A204.1 (cell line): ENCODE results near the gene TRAF6.
"Not testable (repeated sequence)": the region's sequence is repeated elsewhere in the genome, so short reads cannot be mapped to it uniquely, and the experiment has no call there.

ENCODE experiments used
- FAIRE-seq: peaks from 2 replicates; lab custom pipeline; 2012; peaks lifted over from hg19 to GRCh38; lab: Jason Lieb, UNC

TRAF6 gene, protein sequence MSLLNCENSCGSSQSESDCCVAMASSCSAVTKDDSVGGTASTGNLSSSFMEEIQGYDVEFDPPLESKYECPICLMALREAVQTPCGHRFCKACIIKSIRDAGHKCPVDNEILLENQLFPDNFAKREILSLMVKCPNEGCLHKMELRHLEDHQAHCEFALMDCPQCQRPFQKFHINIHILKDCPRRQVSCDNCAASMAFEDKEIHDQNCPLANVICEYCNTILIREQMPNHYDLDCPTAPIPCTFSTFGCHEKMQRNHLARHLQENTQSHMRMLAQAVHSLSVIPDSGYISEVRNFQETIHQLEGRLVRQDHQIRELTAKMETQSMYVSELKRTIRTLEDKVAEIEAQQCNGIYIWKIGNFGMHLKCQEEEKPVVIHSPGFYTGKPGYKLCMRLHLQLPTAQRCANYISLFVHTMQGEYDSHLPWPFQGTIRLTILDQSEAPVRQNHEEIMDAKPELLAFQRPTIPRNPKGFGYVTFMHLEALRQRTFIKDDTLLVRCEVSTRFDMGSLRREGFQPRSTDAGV

DNA sequence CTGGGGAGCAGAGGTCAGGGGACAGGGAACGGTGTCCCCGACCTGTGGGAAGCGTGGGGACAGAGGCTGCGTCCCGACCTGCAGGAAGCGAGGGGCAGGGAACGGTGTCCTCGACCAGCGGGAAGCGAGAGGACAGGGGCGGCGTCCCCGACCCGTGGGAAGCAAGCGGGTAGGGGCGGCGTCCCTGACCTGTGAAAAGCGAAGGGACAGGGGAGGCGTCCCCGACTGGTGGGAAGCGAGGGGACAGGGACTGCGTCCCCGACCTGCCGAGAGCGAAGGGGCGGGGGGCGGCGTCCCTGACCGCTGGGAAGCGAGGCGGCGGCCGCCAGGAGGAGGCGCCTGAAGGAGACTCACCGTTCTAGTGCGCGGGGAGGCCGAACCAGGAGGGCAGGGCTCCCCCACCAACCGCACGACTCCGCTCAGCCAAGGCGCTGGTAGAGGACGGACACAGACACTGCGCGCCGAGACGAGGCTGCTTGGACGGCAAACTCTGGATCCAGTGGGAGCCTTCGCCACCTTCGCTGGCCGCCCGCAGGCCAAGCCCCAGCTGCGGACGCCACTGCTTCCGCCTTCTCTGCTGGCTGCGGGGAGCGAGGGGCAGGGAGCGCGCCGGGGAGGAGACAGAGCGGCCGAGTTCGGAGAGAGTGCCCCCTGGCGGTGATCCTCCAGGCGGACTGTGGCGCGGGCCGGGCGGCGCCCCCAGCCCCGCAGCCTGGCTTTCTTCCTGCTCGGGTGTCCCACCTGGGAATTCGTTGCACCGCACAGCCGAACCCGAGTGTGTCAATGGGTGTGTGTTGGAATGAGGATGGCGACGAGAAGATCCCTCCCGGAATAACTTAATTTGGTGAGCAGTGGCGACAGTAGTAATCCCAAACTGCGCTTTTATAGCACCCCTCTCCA, at the start of gene TRAF6:
TRAF6 (minus strand) TSS at position 579 of the 900 bp plus-strand sequence. CDS start 8,757 bp downstream, outside the sequence.
- no peak for FAIRE-seq

DNA sequence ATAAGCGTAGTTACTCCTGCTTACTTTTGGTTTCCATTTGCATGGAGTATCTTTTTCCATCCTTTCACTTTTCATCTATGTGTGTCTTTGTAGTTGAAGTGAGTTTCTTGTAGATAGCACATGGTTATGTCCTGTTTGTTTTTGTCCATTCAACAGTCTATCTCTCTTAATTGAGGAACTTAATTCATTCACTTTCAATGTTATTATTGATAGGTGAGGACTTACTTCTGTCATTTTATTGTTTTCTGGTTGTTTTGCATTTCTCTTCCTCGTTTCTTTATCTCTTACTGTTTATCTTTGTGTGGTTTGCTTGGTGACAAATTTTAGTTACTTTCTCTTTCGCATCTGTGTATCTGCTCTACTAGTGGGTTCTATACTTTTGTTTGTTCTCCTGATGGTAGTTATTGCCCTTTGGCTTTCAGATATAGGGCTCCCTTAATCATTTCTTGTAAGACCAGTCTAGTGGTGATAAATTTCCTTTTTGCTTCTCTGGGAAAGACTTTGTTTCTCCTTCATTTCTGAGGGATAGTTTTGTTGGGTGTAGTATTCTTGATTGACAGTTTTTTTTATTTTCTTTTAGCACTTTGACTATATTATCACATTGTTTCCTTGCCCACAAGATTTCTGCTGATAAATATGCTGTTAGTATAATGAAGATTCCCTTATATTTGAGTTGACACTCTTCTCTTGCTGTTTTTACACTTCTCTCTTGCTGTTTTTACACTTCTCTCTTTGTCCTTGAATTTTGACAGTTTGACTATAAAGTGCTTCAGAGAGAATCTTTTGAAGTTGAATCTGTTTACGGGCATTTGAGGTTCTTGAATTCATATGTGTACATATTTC, 48.7 kb upstream of the TRAF6 start:
- FAIRE-seq = no peak

DNA sequence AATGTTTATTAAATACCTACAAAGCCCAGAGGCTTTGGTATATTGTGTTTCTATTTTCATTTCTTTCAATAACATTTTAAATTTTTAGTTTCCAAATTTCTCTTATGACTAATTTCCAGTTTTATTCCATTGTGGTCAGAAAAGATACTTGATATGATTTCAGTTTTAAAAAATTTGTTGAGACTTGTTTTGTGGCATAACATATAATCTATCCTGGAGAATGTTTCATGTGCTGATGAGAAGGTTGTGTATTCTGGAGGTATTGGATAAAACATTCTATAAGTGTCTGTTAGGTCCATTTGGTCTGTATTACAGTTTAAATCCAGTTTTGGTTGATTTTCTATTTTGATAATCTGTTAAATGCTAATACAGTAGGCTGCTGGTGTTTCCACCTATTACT, 47.9 kb upstream of the TRAF6 start:
- FAIRE-seq = no peak

DNA sequence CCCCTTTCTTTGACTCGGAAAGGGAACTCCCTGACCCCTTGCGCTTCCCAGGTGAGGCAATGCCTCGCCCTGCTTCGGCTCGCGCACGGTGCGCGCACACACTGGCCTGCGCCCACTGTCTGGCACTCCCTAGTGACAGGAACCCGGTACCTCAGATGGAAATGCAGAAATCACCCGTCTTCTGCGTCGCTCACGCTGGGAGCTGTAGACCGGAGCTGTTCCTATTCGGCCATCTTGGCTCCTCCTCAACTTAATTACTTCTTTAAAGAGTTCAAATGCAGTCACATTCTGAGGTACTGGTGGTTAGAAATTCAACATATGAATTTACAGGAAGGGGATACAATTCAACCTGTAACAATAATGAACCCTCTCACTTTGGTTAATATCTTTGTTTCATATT, 47.3 kb upstream of the TRAF6 start:
- FAIRE-seq = not testable (repeated sequence)

DNA sequence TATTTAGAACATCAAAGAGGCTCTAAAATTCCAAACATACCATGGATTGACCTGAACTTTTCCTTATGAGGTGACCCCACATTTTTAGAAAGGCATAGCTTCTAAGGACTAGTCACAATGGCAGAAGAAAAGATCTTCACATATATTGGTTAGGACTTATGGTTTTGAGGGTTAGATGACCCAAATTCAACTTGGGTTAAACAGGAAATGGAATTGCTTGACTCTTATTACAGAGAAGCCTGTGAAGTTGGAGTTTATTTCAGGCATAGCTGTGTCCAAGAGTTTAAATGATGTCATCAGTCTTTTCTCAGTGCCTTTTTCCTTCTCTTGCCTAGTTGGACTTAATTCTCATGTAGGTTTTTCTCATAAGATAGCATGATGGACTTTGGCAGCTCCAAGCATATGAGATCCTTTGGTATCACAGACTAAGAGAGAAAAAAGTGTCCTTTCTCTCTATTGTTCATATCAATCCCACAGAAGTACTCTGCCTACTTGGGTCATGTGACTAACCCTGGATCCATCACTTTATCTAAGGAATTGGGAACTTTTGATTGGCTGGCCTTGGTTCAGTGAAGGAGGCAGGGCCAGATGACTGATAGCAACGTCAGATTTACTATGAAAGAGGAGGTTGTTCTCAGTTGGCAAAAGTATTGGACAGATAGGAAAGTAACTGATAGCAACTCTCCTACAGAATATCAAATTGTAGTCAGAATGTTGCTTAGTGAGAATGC, 40.5 kb upstream of the TRAF6 start:
- no peak for FAIRE-seq

DNA sequence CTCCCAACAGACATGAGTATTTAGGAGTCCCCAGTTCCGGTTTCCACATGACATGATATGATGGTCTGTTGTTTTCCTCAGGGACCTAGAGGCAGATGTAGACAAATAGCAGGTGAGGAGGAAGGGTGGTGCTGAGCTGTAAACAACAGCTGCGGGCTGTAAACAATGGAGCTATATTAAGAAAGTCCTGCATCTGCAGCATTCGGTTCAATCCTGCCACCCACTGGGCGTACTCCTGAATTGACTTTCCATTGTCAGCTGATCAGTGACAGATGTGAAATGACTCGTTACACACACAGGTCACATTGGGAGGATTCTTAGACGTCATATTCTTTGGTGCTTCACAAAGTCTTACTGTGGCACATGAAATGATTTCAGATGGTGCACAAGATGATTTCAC, 30.9 kb upstream of the TRAF6 start:
- no peak for FAIRE-seq

DNA sequence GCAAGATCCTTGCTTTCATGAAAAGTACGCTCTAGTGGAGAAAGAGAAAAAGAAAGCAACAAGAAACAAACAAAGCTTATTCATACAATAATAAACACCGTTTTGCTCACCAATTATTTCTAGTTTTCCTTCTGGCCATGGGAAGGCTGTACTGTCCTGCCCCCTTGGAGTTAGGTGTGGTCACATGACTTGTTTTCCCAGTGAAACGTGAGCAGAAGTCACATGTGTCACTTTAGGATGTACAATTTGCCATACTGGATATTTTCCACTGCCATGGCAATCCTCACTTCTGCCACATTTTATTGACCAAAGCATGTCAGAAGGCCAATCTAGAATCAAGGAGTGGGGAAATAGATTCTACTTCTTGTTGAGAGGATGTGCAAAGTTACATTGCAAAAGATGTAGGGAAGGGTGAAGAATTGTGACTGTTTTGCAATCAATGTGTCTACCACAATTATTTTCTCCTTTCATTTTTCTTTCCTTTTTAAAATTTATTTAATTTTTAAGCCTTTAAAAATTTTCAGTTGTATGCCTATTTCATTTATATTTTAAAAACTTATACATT, 24.3 kb upstream of the TRAF6 start:
- no peak for FAIRE-seq

DNA sequence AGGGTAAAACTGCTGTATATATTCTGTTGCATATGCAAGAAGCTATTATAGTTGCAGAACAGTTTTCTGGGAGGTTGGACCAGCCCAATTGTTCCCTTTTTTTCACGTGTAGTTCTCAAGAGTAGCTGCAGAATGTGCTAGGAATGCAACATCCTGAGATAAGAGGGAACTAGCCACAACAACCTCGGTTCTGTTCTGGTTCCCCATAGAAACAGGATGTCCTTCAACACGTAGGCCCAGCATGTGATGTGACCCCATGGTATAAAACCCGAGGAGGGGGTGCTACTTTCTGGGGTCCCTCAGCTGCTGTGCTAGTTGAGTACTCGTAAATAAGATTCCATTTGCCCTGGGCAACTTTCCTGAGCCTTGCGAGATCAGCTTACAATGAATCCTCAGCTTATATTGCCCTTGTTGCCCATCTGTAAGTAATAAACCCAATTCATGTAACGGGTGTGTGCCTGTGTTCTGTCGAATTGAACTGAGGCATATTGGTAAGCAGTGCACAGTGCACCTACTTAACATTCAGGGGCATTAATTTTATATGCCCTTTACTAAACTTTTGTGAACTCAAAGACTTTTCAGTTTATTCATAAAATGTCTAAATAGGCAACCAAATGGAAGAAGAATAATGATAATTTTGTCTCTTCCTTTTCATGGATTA, 23.0 kb upstream of the TRAF6 start:
- FAIRE-seq = no peak

DNA sequence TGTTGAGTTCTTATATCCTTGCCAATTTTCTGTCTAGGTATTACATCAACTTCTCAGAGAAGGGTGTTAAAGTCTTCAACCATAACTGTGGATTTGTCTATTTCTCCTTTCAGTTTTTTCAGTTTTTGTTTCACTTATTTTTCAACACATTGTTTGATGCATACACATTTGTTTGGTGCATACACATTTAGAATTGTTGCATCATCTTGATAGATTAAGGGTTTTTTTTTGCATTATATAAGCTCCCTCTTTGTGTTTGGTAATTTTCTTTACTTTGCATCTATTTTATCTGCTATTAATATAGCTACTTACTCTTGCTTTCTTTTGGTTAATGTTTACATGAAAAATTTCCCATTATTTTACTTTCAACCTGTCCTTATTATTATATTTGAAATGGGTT, 20.8 kb upstream of the TRAF6 start:
- no peak for FAIRE-seq

DNA sequence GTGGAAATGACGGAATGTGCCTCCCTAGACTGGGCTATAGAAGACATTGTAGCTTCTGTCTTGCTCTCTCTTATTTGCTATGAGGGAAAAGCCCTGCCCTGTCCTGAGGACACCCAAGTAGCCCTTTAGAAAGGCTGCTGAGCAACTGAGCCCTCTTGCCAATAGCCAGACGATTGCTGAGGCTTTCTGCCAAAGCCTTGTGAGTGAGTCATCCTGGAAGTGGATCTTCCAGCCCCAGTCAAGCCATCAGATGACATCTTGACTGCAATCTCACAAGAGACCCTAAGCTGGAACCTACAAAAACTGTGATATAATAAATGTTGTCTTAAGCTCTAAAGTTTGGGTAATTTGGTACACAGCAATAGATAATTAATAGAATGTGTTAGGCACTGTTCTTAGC, 3.9 kb upstream of the TRAF6 start:
- no peak for FAIRE-seq

DNA sequence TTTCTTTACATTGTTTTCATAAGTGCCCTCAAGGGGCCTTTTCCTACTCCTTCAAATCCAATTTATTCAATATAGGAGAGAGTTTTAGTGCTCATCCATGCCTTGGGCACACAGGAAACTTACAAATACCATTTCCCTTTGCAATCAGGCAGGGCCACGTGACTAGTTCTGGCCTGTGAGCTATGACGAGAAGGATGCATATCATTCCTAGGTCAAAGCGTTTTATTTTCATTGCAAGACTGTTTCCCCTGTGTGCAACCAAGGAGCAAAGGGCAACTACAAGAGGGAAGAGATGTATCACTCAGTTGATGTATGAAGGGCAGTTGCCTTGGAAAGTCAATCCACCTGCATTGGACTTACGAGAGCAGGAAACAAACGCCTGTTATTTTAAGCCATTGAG, 1.9 kb upstream of the TRAF6 start:
- no peak for FAIRE-seq

DNA sequence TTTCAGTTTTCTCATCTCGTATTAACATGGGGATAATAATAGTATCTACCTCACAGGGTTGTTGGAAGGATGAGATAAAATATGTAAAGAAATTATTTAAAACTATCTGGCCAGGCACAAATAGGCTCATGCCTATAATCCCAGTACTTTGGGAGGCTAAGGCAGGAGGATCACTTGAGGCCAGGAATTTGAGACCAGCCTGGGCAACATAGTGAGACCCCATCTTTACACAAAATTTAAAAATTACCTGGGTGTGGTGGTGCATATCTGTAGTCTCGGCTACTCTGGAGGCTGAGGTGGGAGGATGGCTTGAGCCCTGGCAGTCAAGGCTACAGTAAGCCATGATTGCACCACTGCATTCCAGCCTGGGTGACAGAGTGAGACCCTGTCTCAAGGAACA, 990 bp upstream of the TRAF6 start:
- FAIRE-seq = not testable (repeated sequence)

DNA sequence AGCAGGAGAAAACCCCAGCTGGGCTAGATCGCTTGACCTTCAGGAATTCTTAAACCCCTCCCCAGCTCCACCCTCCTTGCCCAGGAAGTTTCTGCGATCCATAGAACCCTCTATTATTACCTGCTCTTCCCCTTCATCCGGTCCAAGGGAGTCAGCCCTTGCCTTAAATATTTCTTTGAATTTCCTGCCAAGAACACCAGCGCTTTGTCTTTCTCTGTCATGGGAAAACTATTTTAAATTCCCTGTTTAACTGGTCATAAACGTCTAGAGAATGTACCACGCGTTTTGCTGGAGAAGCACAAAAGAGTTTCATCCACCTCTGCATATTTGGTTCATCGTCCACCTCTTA, 496 bp upstream of the TRAF6 start:
- FAIRE-seq = no peak

DNA sequence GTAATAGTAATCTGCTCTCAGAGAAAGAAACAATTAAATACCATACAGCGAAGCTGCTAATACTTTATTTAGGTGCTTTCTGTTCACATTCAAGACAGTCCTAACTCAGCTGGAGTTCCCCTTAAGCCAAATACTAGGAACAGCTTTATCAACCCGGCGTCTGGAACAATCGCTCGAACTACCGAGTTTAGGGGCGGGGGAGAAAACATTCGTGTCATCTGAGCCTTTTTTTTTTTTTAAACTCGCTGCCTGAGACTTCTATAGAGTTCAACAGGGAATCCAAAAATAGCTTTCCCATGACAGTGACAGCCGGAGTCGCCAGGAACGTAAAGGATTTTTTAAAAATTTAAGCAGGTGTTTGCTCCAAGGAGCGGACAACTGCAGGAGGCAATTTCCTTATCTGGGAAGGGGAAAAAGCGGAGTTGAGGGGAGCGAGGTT, 852 bp downstream of the TRAF6 start:
- FAIRE-seq = no peak

DNA sequence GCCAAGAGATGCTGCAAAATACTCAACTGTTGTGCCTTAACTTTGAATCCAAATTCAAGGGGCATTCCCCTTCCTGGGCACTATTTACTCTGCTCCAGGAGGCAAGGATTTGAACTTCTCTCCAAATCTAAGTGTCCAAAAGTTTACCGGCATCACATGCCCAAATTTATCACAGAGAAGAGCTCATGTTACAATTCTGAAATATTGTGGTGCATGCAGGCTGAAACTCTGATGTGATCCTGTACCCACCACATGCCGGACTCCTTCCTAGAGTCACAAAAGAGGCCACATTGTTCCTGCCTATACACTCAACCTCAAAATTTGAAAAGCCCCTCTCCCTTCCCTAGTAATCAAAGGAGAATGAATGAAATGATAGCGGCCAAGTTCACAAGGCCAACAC, 1.3 kb downstream of the TRAF6 start:
- FAIRE-seq = no peak

DNA sequence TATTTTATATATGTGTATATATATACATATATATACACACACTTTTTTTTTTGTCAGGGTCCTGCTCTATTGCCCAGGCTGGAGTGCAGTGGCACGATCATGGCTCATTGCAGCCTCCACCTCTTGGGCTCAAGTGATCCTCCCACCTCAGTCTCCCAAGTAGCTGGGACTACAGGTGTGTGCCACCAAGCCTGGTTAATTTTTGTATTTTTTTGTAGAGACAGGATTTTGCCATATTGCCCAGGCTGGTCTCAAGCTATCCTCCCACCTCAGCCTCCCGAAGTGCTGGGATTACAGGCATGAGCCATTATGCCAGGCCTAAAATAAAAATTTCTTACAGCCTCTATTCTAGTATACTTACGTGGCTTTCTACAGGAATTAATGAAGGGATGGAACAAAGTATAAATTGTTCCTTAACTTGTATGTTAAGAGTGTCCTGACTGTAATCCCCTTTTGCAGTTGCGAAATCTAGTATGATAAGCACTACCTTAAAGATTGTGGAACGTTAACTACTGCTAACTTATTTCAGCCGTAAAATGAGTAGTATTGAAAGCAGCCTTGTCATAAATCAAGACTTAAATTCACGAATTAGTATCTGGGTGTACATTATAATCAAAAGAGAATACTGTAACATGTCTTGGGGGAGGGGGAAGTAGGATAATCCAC, 2.1 kb downstream of the TRAF6 start:
- no peak for FAIRE-seq

DNA sequence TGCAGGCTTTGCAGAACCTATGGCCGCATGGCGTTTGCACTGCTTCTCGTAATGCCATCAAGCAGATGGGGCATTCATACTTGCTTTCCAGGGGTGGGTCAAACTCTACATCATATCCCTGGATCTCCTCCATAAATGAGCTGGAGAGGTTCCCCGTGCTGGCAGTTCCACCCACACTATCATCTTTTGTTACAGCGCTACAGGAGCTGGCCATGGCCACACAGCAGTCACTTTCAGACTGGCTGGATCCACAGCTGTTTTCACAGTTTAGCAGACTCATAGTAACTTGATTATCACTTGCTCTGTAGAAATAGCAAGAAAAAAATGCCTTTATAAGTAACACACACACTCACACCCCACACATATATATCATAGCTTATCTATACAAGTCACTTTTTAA, 8.8 kb downstream of the TRAF6 start:
- no peak for FAIRE-seq

DNA sequence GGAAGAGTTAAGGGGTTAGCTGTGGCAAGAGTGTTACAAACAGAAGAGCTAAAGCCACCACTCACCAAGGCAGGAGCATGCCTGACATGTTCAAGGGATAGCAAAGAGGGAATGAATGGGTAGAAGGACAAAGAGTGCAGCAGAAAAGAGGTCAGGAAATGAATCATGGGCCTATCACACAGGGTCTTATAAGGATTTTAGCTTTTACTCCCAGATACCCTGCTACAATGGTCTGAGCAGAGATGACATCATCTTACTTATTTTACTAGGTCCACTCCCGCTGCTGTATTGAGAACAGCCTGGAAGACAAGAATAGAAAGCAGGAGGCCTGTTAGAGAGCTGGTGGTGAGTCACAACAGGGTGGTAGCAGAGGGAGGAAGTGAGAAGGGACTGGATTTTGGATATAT, 9.8 kb downstream of the TRAF6 start:
- no peak for FAIRE-seq

DNA sequence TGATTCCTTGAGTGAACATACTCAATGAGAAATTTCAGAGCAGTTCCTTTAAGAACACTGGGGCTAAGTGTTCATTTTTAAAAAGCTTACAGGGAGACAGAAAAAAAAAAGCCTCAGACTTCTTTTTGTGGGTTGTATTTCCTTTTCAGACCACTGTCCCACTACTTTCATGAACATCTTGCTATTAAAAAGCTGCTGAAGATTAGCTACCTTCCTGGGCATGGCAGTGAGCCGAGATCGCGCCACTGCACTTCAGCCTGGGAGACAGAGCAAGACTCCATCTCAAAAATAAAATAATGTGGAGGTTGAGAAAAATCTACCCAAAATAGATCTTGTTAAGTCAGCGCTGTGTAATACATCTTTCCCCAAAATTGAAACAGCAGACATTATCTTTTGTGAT, 10.8 kb downstream of the TRAF6 start:
- no peak for FAIRE-seq

DNA sequence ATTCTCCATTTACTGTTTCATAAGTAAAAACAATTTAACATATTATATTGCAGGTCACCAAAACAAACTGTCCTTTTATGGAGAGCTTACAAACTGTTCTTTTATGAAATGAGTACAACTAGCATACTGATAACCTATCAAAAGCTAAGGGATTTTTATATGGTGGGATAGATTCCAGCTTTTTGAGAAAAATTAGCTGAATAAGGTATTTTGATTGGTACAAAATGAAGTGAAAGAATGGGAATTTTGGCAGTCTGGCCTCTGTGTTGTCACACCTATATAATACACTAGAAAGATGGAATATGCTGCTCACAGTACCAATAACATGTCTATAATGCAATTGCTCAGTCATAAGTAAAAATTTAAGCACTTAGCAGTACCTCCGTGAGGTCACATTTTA, 11.4 kb downstream of the TRAF6 start:
- no peak for FAIRE-seq
